Measurements from ENCODE around the gene TLE6. TPM values are rescaled to one million over a fixed set of nuclear protein-coding genes. Genes with fewer than 3 reads are reported as not detected.

The TLE6 gene
- total and polyA plus RNA-seq, 2 of the 8 experiments (the other 6 are each of a cell fraction or from before 2014, with no cell fraction given) = 2.5 to 2.9 TPM

- no peak for TF ChIP-seq TEAD4 (IDR thresholded peaks at IDR 0.05; ENCODE audit: low read depth, low read length)
- no peak for TF ChIP-seq SP2 (IDR thresholded peaks at IDR 0.05; ENCODE audit: low read length)
- TF ChIP-seq PHF8 (conservative IDR thresholded peaks at IDR 0.05; ENCODE audit: low read depth, low read length) = no peak
- TF ChIP-seq CREB1 (IDR thresholded peaks at IDR 0.05) = no peak
- no peak for TF ChIP-seq SRF (IDR thresholded peaks at IDR 0.05; ENCODE audit: low read depth, low read length)
Observed at GRCh38 chr19:3001235-3001800, 24.0 kb downstream of the TLE6 start (continued).
